Measurements from ENCODE around the gene CD300LG.

GRCh38 chr17:43827596-43827995 is 19.4 kb upstream of the CD300LG start:
- TF ChIP-seq CTCF (IDR thresholded peaks at IDR 0.05) (no peak), ZFX (IDR thresholded peaks at IDR 0.05; ENCODE audit: borderline replicate concordance) (no peak)

All from 22Rv1 (cell line).